Measurements from ENCODE around the gene JMJD8. TPM values are rescaled to one million over a fixed set of nuclear protein-coding genes. Genes with fewer than 3 reads are reported as not detected.

JMJD8 gene
- total and polyA plus RNA-seq, 9 of the 15 experiments (the other 6 are each of a cell fraction or from before 2014, with no cell fraction given), result 1.2 to 50.6 (median 29.3) TPM

DNA sequence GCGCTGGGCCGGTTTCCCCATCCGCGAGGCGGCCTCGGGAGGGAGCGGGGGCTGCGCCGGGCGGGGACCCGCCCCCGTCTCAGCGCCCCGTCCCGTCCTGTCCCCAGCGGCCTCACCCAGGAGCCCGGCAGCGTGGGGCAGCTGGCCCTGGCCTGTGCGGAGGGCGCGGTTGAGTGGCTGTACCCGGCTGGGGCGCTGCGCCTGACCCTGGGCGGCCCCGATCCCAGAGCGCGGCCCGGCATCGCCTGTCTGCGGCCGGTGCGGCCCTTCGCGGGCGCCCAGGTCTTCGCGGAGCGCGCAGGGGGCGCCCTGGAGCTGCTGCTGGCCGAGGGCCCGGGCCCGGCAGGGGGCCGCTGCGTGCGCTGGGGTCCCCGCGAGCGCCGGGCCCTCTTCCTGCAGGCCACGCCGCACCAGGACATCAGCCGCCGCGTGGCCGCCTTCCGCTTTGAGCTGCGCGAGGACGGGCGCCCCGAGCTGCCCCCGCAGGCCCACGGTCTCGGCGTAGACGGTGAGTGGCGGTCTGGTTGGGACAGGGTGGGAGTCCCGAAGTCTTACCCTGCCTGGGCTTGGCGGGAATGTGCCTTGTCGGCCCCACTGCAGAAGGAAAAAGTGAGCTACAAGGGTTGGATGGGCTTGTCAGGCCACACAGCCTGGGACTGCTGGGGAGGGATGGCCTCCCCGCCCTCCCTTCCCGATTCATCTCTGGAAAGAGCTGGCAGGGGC, 31.5 kb upstream of the JMJD8 start (continued):
- TF ChIP-seq, protein P1, sequence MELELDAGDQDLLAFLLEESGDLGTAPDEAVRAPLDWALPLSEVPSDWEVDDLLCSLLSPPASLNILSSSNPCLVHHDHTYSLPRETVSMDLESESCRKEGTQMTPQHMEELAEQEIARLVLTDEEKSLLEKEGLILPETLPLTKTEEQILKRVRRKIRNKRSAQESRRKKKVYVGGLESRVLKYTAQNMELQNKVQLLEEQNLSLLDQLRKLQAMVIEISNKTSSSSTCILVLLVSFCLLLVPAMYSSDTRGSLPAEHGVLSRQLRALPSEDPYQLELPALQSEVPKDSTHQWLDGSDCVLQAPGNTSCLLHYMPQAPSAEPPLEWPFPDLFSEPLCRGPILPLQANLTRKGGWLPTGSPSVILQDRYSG (tag; conservative IDR thresholded peaks at IDR 0.05; ENCODE audit: low read depth), result no peak
- TF ChIP-seq PHF21A (IDR thresholded peaks at IDR 0.05; ENCODE audit: borderline replicate concordance, low read depth) (peak; percentile 33; the same call in 1 of the 2 replicates), HNRNPH1 (optimal IDR thresholded peaks at IDR 0.05; ENCODE audit: low read depth, low read length) (no peak), ZNF124 (CRISPR knock-in tag; IDR thresholded peaks at IDR 0.05) (no peak), NONO (IDR thresholded peaks at IDR 0.05; ENCODE audit: low read depth in 2 of 2, low read length in 1 of 2) (peak in 1 of 2 experiments; percentile 26; a peak in 1 of 4 replicates), ZKSCAN1 (IDR thresholded peaks at IDR 0.05; ENCODE audit: low read depth, low read length) (no peak), YBX1 (IDR thresholded peaks at IDR 0.05) (no peak), ZZZ3 (IDR thresholded peaks at IDR 0.05) (no peak), KLF1 (tag; IDR thresholded peaks at IDR 0.05) (no peak), SMC3 (conservative IDR thresholded peaks at IDR 0.05; ENCODE audit: insufficient read depth, low read depth, low read length) (no peak), TAF7 (tag; IDR thresholded peaks at IDR 0.05) (no peak), ZNF436 (CRISPR knock-in tag; IDR thresholded peaks at IDR 0.05) (no peak), RBM39 (optimal IDR thresholded peaks at IDR 0.05; ENCODE audit: low read depth, low read length) (no peak), HDAC8 (tag; IDR thresholded peaks at IDR 0.05) (no peak), SMAD2 (IDR thresholded peaks at IDR 0.05; ENCODE audit: low read depth, low read length) (no peak), SMARCE1 (IDR thresholded peaks at IDR 0.05) (no peak), CREBBP (IDR thresholded peaks at IDR 0.05; ENCODE audit: low read depth, low read length) (no peak), PHF20 (IDR thresholded peaks at IDR 0.05; ENCODE audit: partially characterized antibody) (no peak), HIVEP1 (CRISPR knock-in tag; IDR thresholded peaks at IDR 0.05) (no peak), MTA2 (IDR thresholded peaks at IDR 0.05; ENCODE audit: low read depth) (no peak), ZNF717 (CRISPR knock-in tag; IDR thresholded peaks at IDR 0.05) (no peak), RNF219 (CRISPR knock-in tag; IDR thresholded peaks at IDR 0.05) (no peak), KDM4B (IDR thresholded peaks at IDR 0.05; ENCODE audit: borderline replicate concordance in 2 of 2, low read depth in 1 of 2) (no peak; a peak in 1 of 4 replicates)
- TF ChIP-seq, protein P2, sequence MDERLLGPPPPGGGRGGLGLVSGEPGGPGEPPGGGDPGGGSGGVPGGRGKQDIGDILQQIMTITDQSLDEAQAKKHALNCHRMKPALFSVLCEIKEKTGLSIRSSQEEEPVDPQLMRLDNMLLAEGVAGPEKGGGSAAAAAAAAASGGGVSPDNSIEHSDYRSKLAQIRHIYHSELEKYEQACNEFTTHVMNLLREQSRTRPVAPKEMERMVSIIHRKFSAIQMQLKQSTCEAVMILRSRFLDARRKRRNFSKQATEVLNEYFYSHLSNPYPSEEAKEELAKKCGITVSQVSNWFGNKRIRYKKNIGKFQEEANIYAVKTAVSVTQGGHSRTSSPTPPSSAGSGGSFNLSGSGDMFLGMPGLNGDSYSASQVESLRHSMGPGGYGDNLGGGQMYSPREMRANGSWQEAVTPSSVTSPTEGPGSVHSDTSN (CRISPR knock-in tag; IDR thresholded peaks at IDR 0.05; ENCODE audit: low read depth), result no peak
- TF ChIP-seq, protein P2 (tag; conservative IDR thresholded peaks at IDR 0.05; ENCODE audit: low read depth), result no peak

Measured in K562 (cell line).